ENCODE results near the gene GRIK4.

- TF ChIP-seq CTCF (IDR thresholded peaks at IDR 0.05; ENCODE audit: poor library complexity, severe bottlenecking), result no peak
- TF ChIP-seq RAD21 (conservative IDR thresholded peaks at IDR 0.05), result no peak
- TF ChIP-seq POLR2AphosphoS5 (IDR thresholded peaks at IDR 0.05), result no peak
- no peak for TF ChIP-seq SMC3 (conservative IDR thresholded peaks at IDR 0.05; ENCODE audit: poor library complexity)
These were observed 45.2 kb downstream of the GRIK4 start for GRCh38 chr11:120556797-120557196.

Data from neural cell (in vitro differentiated cells).